ENCODE measurements around the gene VAT1L.

The VAT1L gene

DNA sequence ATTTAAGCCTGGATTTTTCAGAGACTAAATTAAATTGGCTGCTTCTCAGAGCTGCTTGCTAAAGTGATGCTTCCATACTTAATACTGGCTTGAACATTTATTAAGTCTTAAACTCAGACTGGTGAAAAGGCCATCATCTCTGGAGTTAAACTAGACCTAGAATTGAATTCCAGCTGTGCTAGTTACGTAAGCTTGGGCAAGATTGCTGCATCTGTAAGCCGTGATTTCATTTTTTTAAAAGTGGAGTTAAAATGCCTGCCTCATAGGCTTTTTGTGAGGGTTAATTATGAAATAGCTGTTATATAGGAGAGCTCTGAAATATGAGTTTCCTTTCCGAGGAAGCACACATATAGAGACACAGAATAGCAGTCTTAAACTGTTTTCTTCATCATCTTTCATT is 84.7 kb downstream of the VAT1L start:
- Histone ChIP-seq H3K36me3 (ENCODE audit: control insufficient read depth, low read length) (no peaks in the 10 kb centered on the region), H4K20me1 (ENCODE audit: control insufficient read depth, insufficient read depth, low read depth, low read length) (no peaks in the 10 kb centered on the region), H3F3A (ENCODE audit: control insufficient read depth, insufficient read depth) (no peaks in the 10 kb centered on the region), H3K4me2 (ENCODE audit: low read length) (no peak overlapping the region), H3K27ac (ENCODE audit: low read depth, low read length) (no peak overlapping the region), H3K4me3 (ENCODE audit: low read length) (no peak overlapping the region), H3K4me1 (ENCODE audit: control insufficient read depth, low read length) (no peaks in the 10 kb centered on the region), H3K9me3 (ENCODE audit: control insufficient read depth, insufficient read depth, low read length) (no peaks in the 10 kb centered on the region), H3K79me2 (ENCODE audit: control insufficient read depth, low read length) (no peaks in the 10 kb centered on the region), H3K9me2 (replicated peaks; ENCODE audit: control insufficient read depth, low read length) (no peaks in the 10 kb centered on the region), H3K27me3 (ENCODE audit: control insufficient read depth, low read length) (no peaks in the 10 kb centered on the region)
- no peak for TF ChIP-seq EZH2phosphoT487 (IDR thresholded peaks at IDR 0.05; ENCODE audit: borderline replicate concordance, low read length)
- TF ChIP-seq, protein P1, sequence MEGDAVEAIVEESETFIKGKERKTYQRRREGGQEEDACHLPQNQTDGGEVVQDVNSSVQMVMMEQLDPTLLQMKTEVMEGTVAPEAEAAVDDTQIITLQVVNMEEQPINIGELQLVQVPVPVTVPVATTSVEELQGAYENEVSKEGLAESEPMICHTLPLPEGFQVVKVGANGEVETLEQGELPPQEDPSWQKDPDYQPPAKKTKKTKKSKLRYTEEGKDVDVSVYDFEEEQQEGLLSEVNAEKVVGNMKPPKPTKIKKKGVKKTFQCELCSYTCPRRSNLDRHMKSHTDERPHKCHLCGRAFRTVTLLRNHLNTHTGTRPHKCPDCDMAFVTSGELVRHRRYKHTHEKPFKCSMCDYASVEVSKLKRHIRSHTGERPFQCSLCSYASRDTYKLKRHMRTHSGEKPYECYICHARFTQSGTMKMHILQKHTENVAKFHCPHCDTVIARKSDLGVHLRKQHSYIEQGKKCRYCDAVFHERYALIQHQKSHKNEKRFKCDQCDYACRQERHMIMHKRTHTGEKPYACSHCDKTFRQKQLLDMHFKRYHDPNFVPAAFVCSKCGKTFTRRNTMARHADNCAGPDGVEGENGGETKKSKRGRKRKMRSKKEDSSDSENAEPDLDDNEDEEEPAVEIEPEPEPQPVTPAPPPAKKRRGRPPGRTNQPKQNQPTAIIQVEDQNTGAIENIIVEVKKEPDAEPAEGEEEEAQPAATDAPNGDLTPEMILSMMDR (IDR thresholded peaks at IDR 0.05; ENCODE audit: low read depth, low read length, poor library complexity, severe bottlenecking), result no peak

DNA sequence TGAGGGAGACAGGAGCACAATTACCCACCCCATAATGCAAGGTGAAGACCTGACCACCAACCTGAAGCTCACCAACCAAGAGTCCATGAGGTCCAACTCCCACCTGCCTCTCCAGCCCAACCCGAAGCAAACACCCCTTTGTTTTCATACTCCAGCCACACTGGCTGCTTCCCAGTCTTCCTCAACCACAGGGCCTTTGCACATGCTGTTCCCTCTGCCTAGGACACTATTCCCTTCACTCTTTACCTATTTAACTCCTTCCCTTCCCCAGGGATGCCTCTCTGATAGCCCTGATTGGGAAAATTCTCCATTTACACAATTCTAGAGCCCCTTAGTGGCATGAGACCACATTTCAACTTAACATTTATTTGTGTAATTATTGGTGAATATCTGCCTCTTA is 86.0 kb downstream of the VAT1L start:
- no peaks in the 10 kb centered on the region for H3K36me3 ChIP-seq (ENCODE audit: control insufficient read depth, low read length)
- H3K4me3 ChIP-seq (ENCODE audit: low read length), result no peak overlapping the region
- no peaks in the 10 kb centered on the region for H3K9me3 ChIP-seq (ENCODE audit: control insufficient read depth, insufficient read depth, low read length)
- H3F3A ChIP-seq (ENCODE audit: control insufficient read depth, insufficient read depth), result no peaks in the 10 kb centered on the region
- H3K4me2 ChIP-seq (ENCODE audit: low read length), result no peak overlapping the region
- no peak for TF ChIP-seq EZH2phosphoT487 (IDR thresholded peaks at IDR 0.05; ENCODE audit: borderline replicate concordance, low read length)
- TF ChIP-seq, protein P1 (IDR thresholded peaks at IDR 0.05; ENCODE audit: low read depth, low read length, poor library complexity, severe bottlenecking), result no peak
- H3K27me3 ChIP-seq (ENCODE audit: control insufficient read depth, low read length), result no peaks in the 10 kb centered on the region
- H4K20me1 ChIP-seq (ENCODE audit: control insufficient read depth, insufficient read depth, low read depth, low read length), result no peaks in the 10 kb centered on the region
- no peaks in the 10 kb centered on the region for H3K9me2 ChIP-seq (replicated peaks; ENCODE audit: control insufficient read depth, low read length)
- H3K79me2 ChIP-seq (ENCODE audit: control insufficient read depth, low read length), result no peaks in the 10 kb centered on the region
- no peaks in the 10 kb centered on the region for H3K4me1 ChIP-seq (ENCODE audit: control insufficient read depth, low read length)
- no peak overlapping the region for H3K27ac ChIP-seq (ENCODE audit: low read depth, low read length)

DNA sequence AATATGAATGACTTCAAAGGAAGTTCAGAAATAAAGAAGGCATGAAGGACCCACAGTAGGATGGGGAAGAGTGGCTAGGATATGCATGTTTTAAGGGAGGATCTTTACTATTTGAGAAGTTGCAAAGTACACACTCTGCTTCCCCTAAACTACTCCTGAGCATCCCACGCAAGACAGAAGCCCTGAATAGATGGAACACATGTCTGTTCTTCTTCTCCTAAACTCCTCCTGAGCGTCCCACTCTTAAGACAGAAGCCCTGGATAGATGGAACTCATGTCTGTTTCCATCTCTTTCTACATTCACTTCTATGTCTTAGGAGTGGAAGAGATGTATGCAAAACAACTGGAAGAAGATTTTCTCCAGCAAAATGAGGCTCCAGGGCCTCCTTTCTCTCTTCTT is 88.4 kb downstream of the VAT1L start:
- Histone ChIP-seq H3K4me2 (ENCODE audit: low read length) (no peak overlapping the region), H4K20me1 (ENCODE audit: control insufficient read depth, insufficient read depth, low read depth, low read length) (no peaks in the 10 kb centered on the region), H3K27me3 (ENCODE audit: control insufficient read depth, low read length) (no peaks in the 10 kb centered on the region), H3K9me3 (ENCODE audit: control insufficient read depth, insufficient read depth, low read length) (no peaks in the 10 kb centered on the region), H3F3A (ENCODE audit: control insufficient read depth, insufficient read depth) (no peaks in the 10 kb centered on the region), H3K79me2 (ENCODE audit: control insufficient read depth, low read length) (no peaks in the 10 kb centered on the region), H3K9me2 (replicated peaks; ENCODE audit: control insufficient read depth, low read length) (no peaks in the 10 kb centered on the region), H3K4me3 (ENCODE audit: low read length) (no peak overlapping the region), H3K4me1 (ENCODE audit: control insufficient read depth, low read length) (no peaks in the 10 kb centered on the region), H3K27ac (ENCODE audit: low read depth, low read length) (no peak overlapping the region), H3K36me3 (ENCODE audit: control insufficient read depth, low read length) (no peaks in the 10 kb centered on the region)
- TF ChIP-seq, protein P1 (IDR thresholded peaks at IDR 0.05; ENCODE audit: low read depth, low read length, poor library complexity, severe bottlenecking), result no peak
- TF ChIP-seq EZH2phosphoT487 (IDR thresholded peaks at IDR 0.05; ENCODE audit: borderline replicate concordance, low read length), result no peak
